GM12875 (cell line): ENCODE measurements around the gene CRCP.

Source experiments
- H3K4me3 ChIP-seq: one replicate; pipeline ENCODE4 v1.5.1; 2011; ENCODE audit warnings: low read depth, low read length, control low read depth
- CTCF ChIP-seq: IDR thresholded peaks from 2 replicates; pipeline ENCODE4 v1.5.1; 2011; ENCODE audit warnings: low read depth, mild to moderate bottlenecking, control low read depth, inconsistent platforms, low read length, moderate library complexity, borderline replicate concordance; ENCODE audit not compliant: insufficient read depth

Gene CRCP

DNA sequence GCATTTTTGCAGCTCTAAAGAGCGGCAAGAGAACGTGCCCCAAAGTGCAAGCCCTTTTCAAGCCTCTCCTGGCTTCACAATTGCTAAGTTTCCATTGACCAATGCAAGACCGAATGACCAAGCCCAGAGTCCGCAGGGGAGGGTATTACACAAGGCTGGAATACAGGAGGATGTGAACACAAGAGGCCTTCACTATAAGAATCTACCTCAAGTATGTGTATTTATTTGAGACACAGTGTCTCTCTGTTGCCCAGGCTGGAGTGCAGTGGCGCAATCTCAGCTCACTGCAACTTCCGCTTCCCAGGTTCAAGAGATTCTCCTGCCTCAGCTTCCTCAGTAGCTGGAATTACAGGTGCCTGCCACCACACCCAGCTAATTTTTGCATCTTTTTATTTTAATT is 68.3 kb downstream of the CRCP start:
- H3K4me3 ChIP-seq: no peak overlapping the region
- no peak for TF ChIP-seq CTCF

- no peak for TF ChIP-seq CTCF
- H3K4me3 ChIP-seq: no peak overlapping the region
Measured at GRCh38 chr7:66183700-66184099, 69.1 kb downstream of the CRCP start.

- H3K4me3 ChIP-seq: no peak overlapping the region
- TF ChIP-seq CTCF: no peak
Measured at GRCh38 chr7:66185680-66186187, 71.1 kb downstream of the CRCP start.

DNA sequence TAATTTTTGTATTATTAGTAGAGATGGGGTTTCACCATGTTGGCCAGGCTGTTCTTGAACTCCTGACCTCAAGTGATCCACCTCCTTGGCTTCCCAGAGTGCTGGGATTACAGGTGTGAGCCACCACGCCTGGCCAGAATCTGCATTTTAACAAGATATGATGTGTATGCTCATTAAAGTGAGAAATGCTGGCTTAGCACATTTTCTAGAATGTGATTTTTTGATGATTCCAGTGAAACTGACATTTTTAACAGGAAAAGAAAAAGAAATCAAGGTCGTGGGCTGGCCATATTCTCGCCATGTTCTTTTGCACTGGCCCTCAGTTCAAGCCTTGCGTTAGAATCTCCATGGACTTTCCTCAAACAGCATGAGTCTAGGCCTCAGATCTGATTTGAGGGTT is 72.3 kb downstream of the CRCP start:
- no peak overlapping the region for H3K4me3 ChIP-seq
- no peak for TF ChIP-seq CTCF

GRCh38 chr7:66187905-66188304 is 73.3 kb downstream of the CRCP start:
- TF ChIP-seq CTCF: no peak

DNA sequence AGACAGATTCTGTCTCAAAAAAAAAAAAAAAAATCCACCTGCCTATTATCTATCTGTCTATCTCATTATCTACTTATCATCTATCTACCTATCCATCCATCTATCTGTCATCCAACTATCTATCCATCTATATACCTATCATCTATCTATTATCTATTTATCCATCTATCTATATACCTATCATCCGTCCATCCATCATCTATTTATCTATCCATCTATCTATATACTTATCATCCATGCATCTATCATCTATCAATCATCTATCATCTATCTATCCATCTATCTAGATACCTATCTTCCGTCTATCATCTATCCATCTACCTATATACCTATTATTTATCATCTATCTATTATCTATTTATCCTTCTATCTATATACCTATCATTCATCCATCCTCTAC is 74.0 kb downstream of the CRCP start:
- no peak overlapping the region for H3K4me3 ChIP-seq
- TF ChIP-seq CTCF: no peak

More at GRCh38 chr7:66187905-66188304, 73.3 kb downstream of the CRCP start:
- H3K4me3 ChIP-seq: no peak overlapping the region

- no peak for TF ChIP-seq CTCF
- no peak overlapping the region for H3K4me3 ChIP-seq
Measured at GRCh38 chr7:66189695-66190503, 75.3 kb downstream of the CRCP start.
